CD4-positive, alpha-beta T cell treated with Interleukin-15 for 1 hour (primary cell): ENCODE results near the gene ECI1.
A peak's percentile ranks its signal among the peaks of the same experiment; 100 is the strongest.
"Not testable (repeated sequence)": the region's sequence is repeated elsewhere in the genome, so short reads cannot be mapped to it uniquely, and the experiment has no call there.

Source experiments
- DNase-seq: peaks from one replicate; pipeline ENCODE4 v3.0.0-alpha.2; 2020

The ECI1 gene

GRCh38 chr16:2209258-2210008, 42.0 kb downstream of the ECI1 start:
- no peak for DNase-seq

GRCh38 chr16:2208772-2209171, 42.6 kb downstream of the ECI1 start:
- DNase-seq = no peak

GRCh38 chr16:2208308-2208707, 43.1 kb downstream of the ECI1 start:
- DNase-seq = no peak

- no peak for DNase-seq
These were observed 43.5 kb downstream of the ECI1 start for GRCh38 chr16:2207872-2208271.

- DNase-seq = no peak
These were observed 44.5 kb downstream of the ECI1 start for GRCh38 chr16:2206780-2207433.

GRCh38 chr16:2206420-2206779, 45.0 kb downstream of the ECI1 start:
- DNase-seq = no peak

- DNase-seq = no peak
These were observed 45.4 kb downstream of the ECI1 start for GRCh38 chr16:2205967-2206313.

- peak; percentile 91 for DNase-seq
These were observed 46.1 kb downstream of the ECI1 start, which contains the start of gene MLST8 for GRCh38 chr16:2205104-2205966. Gene MLST8, plus strand, starts transcription at chr16:2205454. Its CDS starts 632 bp downstream, at chr16:2206086.

GRCh38 chr16:2204416-2205103, 46.8 kb downstream of the ECI1 start:
- no peak for DNase-seq

GRCh38 chr16:2203119-2203688, 48.2 kb downstream of the ECI1 start:
- not testable (repeated sequence) for DNase-seq

- DNase-seq = no peak
These were observed 51.1 kb downstream of the ECI1 start for GRCh38 chr16:2200313-2200712.

GRCh38 chr16:2199621-2200139, 51.7 kb downstream of the ECI1 start:
- DNase-seq = no peak

GRCh38 chr16:2199095-2199494, 52.3 kb downstream of the ECI1 start:
- no peak for DNase-seq

GRCh38 chr16:2198283-2198682, 53.1 kb downstream of the ECI1 start:
- DNase-seq = no peak

- DNase-seq = no peak
These were observed 53.6 kb downstream of the ECI1 start for GRCh38 chr16:2197765-2198164.

GRCh38 chr16:2196981-2197511, 54.3 kb downstream of the ECI1 start:
- DNase-seq = no peak

GRCh38 chr16:2196162-2196980, 55.0 kb downstream of the ECI1 start, which contains the start of gene CASKIN1:
Gene CASKIN1, minus strand, starts transcription at chr16:2196605. Its CDS starts 173 bp downstream, at chr16:2196432.
- no peak for DNase-seq

GRCh38 chr16:2195322-2196161, 55.8 kb downstream of the ECI1 start:
- DNase-seq = no peak

GRCh38 chr16:2194852-2195321, 56.5 kb downstream of the ECI1 start:
- peak; percentile 64 for DNase-seq
